Ishikawa (cell line): ENCODE data around the gene RASL10B.
A peak's percentile ranks its signal among the peaks of the same experiment; 100 is the strongest.

Source experiments
- CEBPB ChIP-seq: IDR thresholded peaks from 2 replicates; pipeline ENCODE4 v1.6.1; 2012
- CREB1 ChIP-seq: IDR thresholded peaks from 2 replicates; pipeline ENCODE4 v1.6.1; 2012; ENCODE audit warnings: low read depth
- EP300 ChIP-seq: IDR thresholded peaks from 2 replicates; pipeline ENCODE4 v1.6.1; 2012; ENCODE audit warnings: borderline replicate concordance
- FOXM1 ChIP-seq: IDR thresholded peaks from 2 replicates; pipeline ENCODE4 v1.6.1; 2012; ENCODE audit warnings: low read depth, borderline replicate concordance
- MAX ChIP-seq: IDR thresholded peaks from 2 replicates; pipeline ENCODE4 v1.6.1; 2012
- NFIC ChIP-seq: IDR thresholded peaks from 2 replicates; pipeline ENCODE4 v1.6.1; 2012
- RAD21 ChIP-seq: IDR thresholded peaks from 2 replicates; pipeline ENCODE4 v1.6.1; 2012; ENCODE audit warnings: low read depth
- TAF1 ChIP-seq: IDR thresholded peaks from 2 replicates; pipeline ENCODE4 v1.6.1; 2012; ENCODE audit warnings: low read depth, mild to moderate bottlenecking
- TCF12 ChIP-seq: IDR thresholded peaks from 2 replicates; pipeline ENCODE4 v1.6.1; 2012; ENCODE audit warnings: low read depth
- TEAD4 ChIP-seq: IDR thresholded peaks from 2 replicates; pipeline ENCODE4 v1.6.1; 2012
- USF1 ChIP-seq: IDR thresholded peaks from 2 replicates; pipeline ENCODE4 v1.6.1; 2012
- YY1 ChIP-seq: IDR thresholded peaks from 2 replicates; pipeline ENCODE4 v1.6.1; 2012; ENCODE audit warnings: low read depth
- ZBTB7A ChIP-seq: IDR thresholded peaks from 2 replicates; pipeline ENCODE4 v1.6.1; 2012; ENCODE audit warnings: low read depth
- TF ChIP-seq, protein P1 (sequence below): IDR thresholded peaks from 2 replicates; pipeline ENCODE4 v1.6.1; 2012; ENCODE audit warnings: low read depth, mild to moderate bottlenecking

RASL10B gene

DNA sequence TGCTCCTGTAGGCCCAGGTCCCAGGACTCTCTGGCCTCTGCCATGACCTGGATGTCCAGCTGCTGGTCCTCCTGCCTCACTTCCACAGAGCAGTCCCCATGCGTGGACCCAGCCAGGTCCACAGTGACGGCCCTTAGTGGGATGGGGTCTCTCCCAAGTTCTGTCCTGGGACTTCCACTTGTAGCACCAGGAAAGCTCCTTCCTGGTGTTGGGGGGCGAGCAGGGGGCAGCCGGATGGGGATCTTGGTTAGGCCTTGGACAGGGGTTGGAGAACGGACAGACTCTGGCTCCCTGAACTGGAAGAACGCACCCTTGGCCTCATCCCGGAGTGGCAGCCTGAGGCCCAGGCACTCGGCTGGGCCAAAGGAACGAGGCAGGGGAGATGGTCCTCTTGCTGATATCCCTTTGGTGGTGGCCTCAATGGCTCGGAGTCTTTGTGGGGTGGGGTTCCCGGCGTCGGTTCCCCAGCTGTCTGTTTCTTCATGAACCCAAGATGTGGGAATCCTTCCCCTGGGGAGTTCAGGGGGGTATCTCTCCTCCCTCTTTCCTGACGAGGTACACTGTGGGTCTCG is 14.4 kb downstream of the RASL10B start:
- no peak for TF ChIP-seq NFIC
- no peak for TF ChIP-seq USF1
- no peak for TF ChIP-seq EP300
- TF ChIP-seq CEBPB, result no peak
- no peak for TF ChIP-seq RAD21
- no peak for TF ChIP-seq MAX
- no peak for TF ChIP-seq ZBTB7A
- no peak for TF ChIP-seq FOXM1
- TF ChIP-seq TAF1, result no peak
- TF ChIP-seq, protein P1, sequence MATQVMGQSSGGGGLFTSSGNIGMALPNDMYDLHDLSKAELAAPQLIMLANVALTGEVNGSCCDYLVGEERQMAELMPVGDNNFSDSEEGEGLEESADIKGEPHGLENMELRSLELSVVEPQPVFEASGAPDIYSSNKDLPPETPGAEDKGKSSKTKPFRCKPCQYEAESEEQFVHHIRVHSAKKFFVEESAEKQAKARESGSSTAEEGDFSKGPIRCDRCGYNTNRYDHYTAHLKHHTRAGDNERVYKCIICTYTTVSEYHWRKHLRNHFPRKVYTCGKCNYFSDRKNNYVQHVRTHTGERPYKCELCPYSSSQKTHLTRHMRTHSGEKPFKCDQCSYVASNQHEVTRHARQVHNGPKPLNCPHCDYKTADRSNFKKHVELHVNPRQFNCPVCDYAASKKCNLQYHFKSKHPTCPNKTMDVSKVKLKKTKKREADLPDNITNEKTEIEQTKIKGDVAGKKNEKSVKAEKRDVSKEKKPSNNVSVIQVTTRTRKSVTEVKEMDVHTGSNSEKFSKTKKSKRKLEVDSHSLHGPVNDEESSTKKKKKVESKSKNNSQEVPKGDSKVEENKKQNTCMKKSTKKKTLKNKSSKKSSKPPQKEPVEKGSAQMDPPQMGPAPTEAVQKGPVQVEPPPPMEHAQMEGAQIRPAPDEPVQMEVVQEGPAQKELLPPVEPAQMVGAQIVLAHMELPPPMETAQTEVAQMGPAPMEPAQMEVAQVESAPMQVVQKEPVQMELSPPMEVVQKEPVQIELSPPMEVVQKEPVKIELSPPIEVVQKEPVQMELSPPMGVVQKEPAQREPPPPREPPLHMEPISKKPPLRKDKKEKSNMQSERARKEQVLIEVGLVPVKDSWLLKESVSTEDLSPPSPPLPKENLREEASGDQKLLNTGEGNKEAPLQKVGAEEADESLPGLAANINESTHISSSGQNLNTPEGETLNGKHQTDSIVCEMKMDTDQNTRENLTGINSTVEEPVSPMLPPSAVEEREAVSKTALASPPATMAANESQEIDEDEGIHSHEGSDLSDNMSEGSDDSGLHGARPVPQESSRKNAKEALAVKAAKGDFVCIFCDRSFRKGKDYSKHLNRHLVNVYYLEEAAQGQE, result no peak
- no peak for TF ChIP-seq TEAD4

DNA sequence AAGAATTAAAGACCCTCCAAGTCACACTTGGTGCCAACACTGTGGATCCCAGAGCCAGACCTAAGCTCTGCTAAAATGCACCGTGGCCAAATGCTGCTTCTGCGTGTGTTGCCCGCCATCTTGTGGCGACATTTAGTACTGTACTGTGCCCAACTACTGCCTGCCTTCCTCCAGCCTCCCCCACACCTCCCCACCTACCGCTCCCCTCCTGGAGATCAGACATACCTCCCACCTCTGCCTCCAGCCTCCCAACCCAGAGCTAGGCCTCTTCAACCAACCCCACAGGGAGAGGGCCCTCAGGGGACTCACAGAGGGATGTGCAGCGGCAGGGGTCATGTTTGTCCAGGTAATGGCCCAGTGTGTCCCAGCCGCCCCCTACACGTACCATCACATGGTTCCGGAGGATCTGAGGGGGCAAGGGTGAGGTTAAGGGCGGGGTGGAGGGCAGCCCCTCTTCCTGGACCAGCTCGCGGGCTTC is 16.1 kb downstream of the RASL10B start:
- TF ChIP-seq, protein P1, result no peak
- TF ChIP-seq RAD21 (peak; percentile 98), FOXM1 (no peak), NFIC (no peak), TEAD4 (no peak), CEBPB (no peak), TCF12 (no peak)

DNA sequence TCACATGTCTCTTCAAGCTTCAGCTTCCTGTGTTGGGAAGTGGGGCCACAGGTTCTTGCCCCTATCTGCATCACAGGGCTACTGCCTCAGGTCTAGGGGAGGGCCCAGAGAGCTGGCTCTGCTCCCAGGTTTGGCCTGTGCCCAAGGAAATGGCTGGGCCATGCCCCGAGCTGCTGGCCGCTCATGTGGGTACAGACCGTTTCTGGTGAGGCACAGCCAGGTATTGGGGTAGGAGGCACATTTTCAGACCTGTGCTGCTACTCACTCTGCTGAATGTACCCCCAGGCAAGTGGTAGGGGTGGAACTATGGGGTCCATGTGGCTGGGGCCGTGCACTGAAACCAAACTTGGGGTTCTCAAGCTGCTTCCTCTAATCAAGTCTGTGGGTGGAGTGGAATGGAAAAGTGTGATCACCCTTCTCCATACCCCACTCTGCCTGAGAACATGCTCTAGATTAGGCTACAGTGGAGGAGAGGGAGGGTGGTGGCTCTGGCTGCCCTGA is 17.0 kb downstream of the RASL10B start:
- no peak for TF ChIP-seq ZBTB7A
- TF ChIP-seq USF1, result 0 out of 2 replicates have a peak, but pooled peaks have one; percentile 14
- TF ChIP-seq NFIC, result peak; percentile 44; the same call in 1 of the 2 replicates

DNA sequence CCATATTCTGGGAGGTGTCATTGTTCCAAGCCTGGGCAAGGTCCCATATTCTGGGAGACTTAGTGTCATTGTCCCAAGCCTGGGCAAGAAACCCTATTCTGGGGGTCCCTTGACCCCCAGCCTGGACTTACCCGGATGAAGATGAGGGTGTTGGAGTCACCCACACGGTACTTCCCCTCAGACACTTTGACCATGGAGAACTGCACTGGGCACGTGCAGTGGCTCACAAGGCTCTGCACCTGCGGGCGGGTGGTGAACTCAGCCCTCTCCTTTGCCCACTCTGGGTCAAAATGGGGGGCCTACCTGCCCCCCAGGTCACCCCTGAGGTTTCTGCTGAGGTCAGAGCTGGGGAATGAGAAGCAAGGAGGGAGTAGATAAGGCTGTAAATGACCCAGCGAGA is 17.5 kb downstream of the RASL10B start:
- TF ChIP-seq MAX (no peak), TAF1 (no peak), RAD21 (no peak), NFIC (no peak), YY1 (no peak), CREB1 (no peak), CEBPB (no peak), ZBTB7A (no peak), USF1 (no peak), TCF12 (no peak), EP300 (no peak), TEAD4 (no peak), FOXM1 (no peak)
- TF ChIP-seq, protein P1, result no peak
